Activated naive CD4-positive, alpha-beta T cell treated with anti-CD3 and anti-CD28 coated beads, Interleukin-2, amount 10 ng/mL, durations not matched to agents 7 days and 5 days (primary cell): Measurements from ENCODE around the gene PLEKHM3.

Source experiments
- CTCF ChIA-PET: fragments of 350-600 bp; sonication (Branson Sonifier 250); formaldehyde crosslinking; loops from one replicate; lab custom pipeline; 2021; ENCODE audit warnings: antibody characterized with exemption; lab: Charles Lee
- DNase-seq: peaks from one replicate; pipeline ENCODE4 v3.0.0-alpha.2; 2020
- H3K27ac Mint-ChIP-seq: one replicate; pipeline ENCODE4 v1.8.0; 2021; ENCODE audit warnings: mild to moderate bottlenecking, moderate library complexity, mixed read lengths
- H3K27me3 Mint-ChIP-seq: one replicate; pipeline ENCODE4 v1.8.0; 2021; ENCODE audit warnings: mild to moderate bottlenecking, mixed read lengths
- H3K36me3 Mint-ChIP-seq: one replicate; pipeline ENCODE4 v1.8.0; 2021; ENCODE audit warnings: mixed read lengths
- H3K4me1 Mint-ChIP-seq: one replicate; pipeline ENCODE4 v1.8.0; 2021; ENCODE audit warnings: mixed read lengths
- H3K4me3 Mint-ChIP-seq: one replicate; pipeline ENCODE4 v1.8.0; 2021; ENCODE audit warnings: mild to moderate bottlenecking, moderate library complexity, mixed read lengths
- H3K9me3 Mint-ChIP-seq: one replicate; pipeline ENCODE4 v1.8.0; 2021; ENCODE audit warnings: mixed read lengths

PLEKHM3 gene

DNA sequence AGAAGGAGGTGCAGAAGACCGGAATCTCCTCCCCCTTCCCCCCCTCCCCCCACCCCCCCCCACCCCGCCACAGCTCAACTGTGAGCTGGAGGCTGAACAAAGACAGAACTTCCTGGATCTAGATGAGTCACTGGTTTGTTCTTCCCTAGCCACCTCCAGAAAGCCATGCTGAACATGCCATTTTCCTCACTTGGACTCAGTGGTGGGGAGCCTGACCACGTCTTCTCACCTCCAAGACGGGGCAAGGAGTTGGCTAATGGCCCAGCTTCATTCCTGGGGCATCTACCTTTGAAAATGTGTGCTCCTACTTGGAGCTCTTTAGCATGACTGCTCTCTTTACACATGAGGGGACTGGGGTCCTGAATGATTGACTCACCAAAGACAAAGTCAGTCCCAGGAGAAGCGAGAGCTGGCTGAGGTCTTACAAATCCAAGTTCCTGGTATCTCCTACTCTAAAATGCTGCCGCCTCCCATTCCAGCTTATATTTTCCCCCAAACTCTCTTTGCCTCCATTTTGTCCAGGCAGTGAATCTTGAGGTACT, 233.0 kb downstream of the PLEKHM3 start:
- no peak for DNase-seq
- H3K36me3 Mint-ChIP-seq: no peaks in the 10 kb centered on the region
- peaks cover 5% of the 10 kb centered on the region for H3K4me1 Mint-ChIP-seq
- no peak overlapping the region for H3K27ac Mint-ChIP-seq
- no peak overlapping the region for H3K4me3 Mint-ChIP-seq
- CTCF ChIA-PET: interaction anchor here (0.8 to 1.2 kb wide), 2 partner anchors 46 to 648 kb away, joined by 3 to 5 read pairs; no protein-coding TSS in a partner anchor
- peaks cover 12% of the 10 kb centered on the region for H3K27me3 Mint-ChIP-seq
- no peaks in the 10 kb centered on the region for H3K9me3 Mint-ChIP-seq

DNA sequence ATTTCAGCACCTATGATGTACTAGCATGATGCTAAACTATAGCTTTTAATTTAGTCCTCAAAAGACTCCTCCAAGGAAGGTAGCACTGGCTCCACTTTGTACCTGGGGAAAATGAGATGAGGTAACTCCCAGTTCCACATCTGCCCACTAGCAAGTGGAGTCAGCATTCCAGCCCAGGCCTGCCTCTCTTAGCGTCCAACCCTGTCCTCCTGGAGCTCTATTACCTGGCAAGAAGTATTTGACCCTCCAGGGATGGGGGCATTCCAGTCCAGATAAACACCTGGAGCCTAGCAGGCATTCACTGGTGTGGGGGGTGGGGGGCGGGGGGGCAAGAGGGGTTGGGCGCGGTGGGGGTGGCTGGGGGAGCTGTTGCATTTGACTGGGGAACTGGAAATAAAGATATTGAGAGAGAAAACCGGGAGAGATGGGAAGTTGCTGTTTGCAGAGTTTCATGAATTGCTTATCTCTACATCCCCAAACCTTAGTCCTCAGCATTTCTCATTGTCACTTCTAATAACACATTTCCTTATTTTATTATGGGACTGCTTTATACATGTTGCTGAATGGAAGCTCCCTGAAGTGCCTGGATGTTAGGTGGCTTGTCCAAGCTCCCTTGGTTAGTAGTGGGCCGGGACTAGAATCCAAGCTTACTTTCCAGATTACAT, 233.6 kb downstream of the PLEKHM3 start:
- H3K9me3 Mint-ChIP-seq: no peaks in the 10 kb centered on the region
- H3K27ac Mint-ChIP-seq: no peak overlapping the region
- H3K36me3 Mint-ChIP-seq: no peaks in the 10 kb centered on the region
- CTCF ChIA-PET: interaction anchor here (0.8 to 1.5 kb wide), 3 partner anchors 46 to 648 kb away, joined by 3 to 5 read pairs (median 3); no protein-coding TSS in a partner anchor
- no peak overlapping the region for H3K4me3 Mint-ChIP-seq
- H3K27me3 Mint-ChIP-seq: peaks cover 12% of the 10 kb centered on the region
- no peak for DNase-seq
- H3K4me1 Mint-ChIP-seq: peaks cover 5% of the 10 kb centered on the region

DNA sequence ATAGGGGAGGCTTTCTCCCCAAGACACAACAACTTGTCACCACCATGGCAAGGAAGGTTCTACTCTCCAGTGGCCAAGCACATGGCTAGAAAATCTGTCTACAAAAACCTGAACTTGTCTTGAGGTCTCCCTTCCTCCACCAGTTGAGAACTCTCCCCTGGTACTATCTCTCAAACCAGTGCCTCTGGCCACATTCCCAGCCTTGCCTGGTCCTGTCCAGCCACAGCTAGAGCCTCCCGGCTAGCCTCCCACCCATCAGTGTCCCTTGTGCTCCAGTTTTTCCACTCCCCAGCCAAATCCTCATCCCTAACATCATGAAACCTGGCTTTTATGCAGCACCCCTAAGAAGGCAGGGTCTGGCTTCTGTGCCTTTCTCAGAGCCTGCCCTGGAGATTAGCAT, 234.4 kb downstream of the PLEKHM3 start:
- H3K36me3 Mint-ChIP-seq: no peaks in the 10 kb centered on the region
- peaks cover 12% of the 10 kb centered on the region for H3K27me3 Mint-ChIP-seq
- no peak for DNase-seq
- H3K9me3 Mint-ChIP-seq: no peaks in the 10 kb centered on the region
- no peak overlapping the region for H3K4me3 Mint-ChIP-seq
- H3K4me1 Mint-ChIP-seq: peaks cover 5% of the 10 kb centered on the region
- CTCF ChIA-PET: interaction anchor here (1.5 kb wide), 1 partner anchor 250 kb away, joined by 3 read pairs; no protein-coding TSS in a partner anchor
- H3K27ac Mint-ChIP-seq: no peak overlapping the region

DNA sequence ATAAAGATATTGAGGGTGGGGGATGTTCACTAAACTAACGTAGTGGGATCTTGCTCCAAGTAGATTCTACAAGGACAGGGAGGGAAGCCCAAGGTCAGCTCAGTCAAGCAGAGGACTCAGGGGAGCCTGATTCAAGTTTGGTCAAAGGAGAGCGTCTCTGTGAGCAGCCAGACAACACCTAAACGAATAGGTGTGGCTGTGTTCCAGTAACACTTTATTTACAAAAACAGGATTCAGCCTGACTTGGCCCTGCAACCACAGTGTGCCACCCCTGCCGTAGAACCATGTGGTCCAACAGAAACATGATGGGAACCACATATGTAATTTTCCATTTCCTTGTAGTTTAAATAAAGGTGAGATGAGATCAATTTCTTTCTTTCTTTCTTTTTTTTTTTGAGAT, 237.5 kb downstream of the PLEKHM3 start:
- H3K27ac Mint-ChIP-seq: no peak overlapping the region
- H3K27me3 Mint-ChIP-seq: peaks cover 6% of the 10 kb centered on the region
- H3K4me3 Mint-ChIP-seq: no peak overlapping the region
- CTCF ChIA-PET: no interaction called here
- peaks cover 5% of the 10 kb centered on the region for H3K4me1 Mint-ChIP-seq
- H3K36me3 Mint-ChIP-seq: no peaks in the 10 kb centered on the region
- DNase-seq: no peak
- no peaks in the 10 kb centered on the region for H3K9me3 Mint-ChIP-seq

DNA sequence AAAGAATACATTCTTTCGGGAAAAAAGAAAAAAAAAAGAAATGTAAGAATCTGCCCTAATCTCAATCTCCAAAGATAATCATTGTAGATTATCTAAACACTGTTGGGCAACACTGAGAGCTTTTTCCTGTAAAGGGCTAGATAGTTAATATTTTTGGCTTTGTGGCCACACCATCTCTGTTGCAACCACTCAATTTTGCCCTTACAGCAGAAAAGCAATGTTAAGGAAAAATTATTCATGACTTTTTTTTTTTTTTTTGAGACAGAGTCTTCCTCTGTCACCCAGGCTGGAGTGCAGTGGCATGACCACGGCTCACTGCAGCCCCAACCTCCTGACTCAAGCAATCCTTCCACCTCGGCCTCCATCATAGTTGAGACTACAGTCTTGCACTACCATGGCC, 238.3 kb downstream of the PLEKHM3 start:
- Mint-ChIP-seq H3K27me3 (peaks cover 10% of the 10 kb centered on the region), H3K4me1 (no peaks in the 10 kb centered on the region), H3K36me3 (no peaks in the 10 kb centered on the region), H3K27ac (no peak overlapping the region), H3K4me3 (no peak overlapping the region), H3K9me3 (no peaks in the 10 kb centered on the region)
- CTCF ChIA-PET: interaction anchor here (1.1 kb wide), 1 partner anchor 254 kb away, joined by 4 read pairs; no protein-coding TSS in a partner anchor
- DNase-seq: no peak

DNA sequence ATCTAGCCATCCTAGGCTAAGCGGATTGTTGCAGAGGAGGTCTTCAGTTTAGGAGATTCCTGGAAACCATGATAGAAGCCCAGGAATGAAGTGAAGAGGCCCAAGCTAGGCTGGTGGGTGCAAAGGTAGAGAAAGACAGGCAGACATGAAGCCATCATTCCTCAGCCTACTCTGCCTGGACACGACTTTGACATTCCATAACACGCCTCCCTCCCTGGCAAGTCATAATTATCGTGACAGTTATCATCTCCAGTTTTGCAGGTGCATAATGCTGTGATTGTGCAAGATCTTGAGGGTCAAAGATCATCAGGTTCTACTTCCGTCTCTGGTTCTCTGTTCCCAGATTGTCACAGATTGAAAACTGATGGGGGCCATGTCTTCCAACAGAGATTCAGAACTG, 240.4 kb downstream of the PLEKHM3 start:
- Mint-ChIP-seq H3K9me3 (no peaks in the 10 kb centered on the region), H3K4me1 (no peaks in the 10 kb centered on the region), H3K36me3 (no peaks in the 10 kb centered on the region), H3K27ac (no peak overlapping the region), H3K4me3 (no peak overlapping the region), H3K27me3 (peaks cover 10% of the 10 kb centered on the region)
- CTCF ChIA-PET: no interaction called here
- DNase-seq: no peak

DNA sequence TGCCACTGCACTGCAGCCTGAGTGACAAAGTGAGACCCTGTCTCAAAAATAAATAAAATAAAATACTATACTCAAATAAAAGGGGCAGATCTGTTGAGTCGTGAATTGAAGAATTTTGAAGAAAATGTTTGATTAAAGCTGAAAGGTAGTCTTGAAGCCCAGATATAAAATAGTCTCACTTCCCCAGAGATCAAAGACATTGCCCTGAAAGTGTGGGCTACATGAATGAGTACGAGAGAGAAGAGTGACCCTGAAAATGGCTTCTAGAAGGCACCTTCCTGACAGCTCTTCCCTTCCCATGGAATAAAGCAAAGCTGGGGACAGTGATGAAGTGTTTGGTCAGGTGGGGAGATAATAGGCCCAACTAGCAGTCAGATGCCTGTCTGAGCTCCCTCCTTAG, 241.8 kb downstream of the PLEKHM3 start:
- H3K36me3 Mint-ChIP-seq: no peaks in the 10 kb centered on the region
- no peaks in the 10 kb centered on the region for H3K4me1 Mint-ChIP-seq
- H3K9me3 Mint-ChIP-seq: no peaks in the 10 kb centered on the region
- no peak overlapping the region for H3K27ac Mint-ChIP-seq
- no peak for DNase-seq
- H3K4me3 Mint-ChIP-seq: no peak overlapping the region
- CTCF ChIA-PET: interaction anchor here (1.1 to 2.1 kb wide), 2 partner anchors 38 to 257 kb away, joined by 4 to 6 read pairs; no protein-coding TSS in a partner anchor
- peaks cover 15% of the 10 kb centered on the region for H3K27me3 Mint-ChIP-seq

DNA sequence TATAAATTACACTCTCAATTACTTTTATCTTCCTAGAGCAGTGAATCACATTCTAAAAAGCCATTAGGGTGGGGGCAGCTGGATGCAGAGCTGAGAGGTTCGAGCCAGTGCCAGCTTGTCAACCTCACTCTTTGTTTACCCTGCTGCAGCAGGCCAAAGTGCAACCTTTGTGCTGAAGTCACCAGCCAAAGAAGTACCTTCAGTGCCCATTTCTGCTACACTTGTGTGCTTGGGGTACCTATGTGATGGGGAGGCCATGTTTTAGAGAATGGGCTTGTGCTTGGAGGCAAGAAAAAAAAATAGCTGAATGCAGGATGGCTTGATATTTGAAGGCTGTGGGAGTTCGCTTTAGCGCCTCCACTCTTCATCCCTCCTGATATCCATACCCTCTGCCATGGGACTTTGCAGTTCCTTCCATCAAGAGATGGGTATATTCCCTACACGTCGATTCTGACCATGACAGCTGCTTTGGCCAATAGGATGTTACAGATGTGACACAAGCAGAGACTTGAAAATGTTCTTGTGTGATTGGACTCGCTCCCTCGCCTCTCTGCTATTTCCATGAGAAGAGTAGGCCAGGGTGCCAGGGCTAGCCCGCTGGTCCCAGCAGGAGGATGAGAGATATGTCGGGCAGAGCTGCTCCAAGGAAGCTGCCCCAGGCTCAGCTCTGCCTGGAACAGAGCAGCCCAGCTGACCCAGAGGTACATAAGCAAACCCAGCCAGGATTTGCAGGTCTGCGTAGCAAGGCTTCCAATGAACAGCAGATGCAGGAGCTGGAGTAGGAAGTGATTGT, 242.9 kb downstream of the PLEKHM3 start:
- no peaks in the 10 kb centered on the region for H3K9me3 Mint-ChIP-seq
- CTCF ChIA-PET: interaction anchor here (0.6 to 2.1 kb wide), 3 partner anchors 36 to 291 kb away, joined by 3 to 6 read pairs (median 4); no protein-coding TSS in a partner anchor
- no peak for DNase-seq
- H3K36me3 Mint-ChIP-seq: no peaks in the 10 kb centered on the region
- H3K4me3 Mint-ChIP-seq: no peak overlapping the region
- H3K27me3 Mint-ChIP-seq: peaks cover 20% of the 10 kb centered on the region
- no peaks in the 10 kb centered on the region for H3K4me1 Mint-ChIP-seq
- H3K27ac Mint-ChIP-seq: no peak overlapping the region

DNA sequence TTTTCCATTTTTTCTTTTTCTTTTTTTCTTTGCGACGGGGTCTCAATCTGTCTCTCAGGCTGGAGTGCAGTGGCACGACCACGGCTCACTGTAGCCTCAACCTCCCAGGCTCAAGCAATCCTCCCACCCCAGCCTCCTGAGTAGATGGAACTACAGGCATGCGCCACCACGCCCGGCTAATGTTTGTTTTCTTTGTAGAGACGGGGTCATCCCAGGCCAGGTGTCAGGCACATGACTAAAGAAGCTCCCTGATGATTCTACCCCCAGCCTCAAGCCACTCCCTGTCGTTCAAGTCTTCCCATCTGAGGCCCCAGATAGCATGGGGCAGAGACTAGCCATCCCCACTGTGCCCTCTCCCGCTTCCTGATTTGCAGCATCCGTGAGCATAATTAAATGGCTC, 245.8 kb downstream of the PLEKHM3 start:
- peaks cover 19% of the 10 kb centered on the region for H3K27me3 Mint-ChIP-seq
- H3K9me3 Mint-ChIP-seq: no peaks in the 10 kb centered on the region
- CTCF ChIA-PET: no interaction called here
- no peak overlapping the region for H3K4me3 Mint-ChIP-seq
- peaks cover 3% of the 10 kb centered on the region for H3K4me1 Mint-ChIP-seq
- DNase-seq: no peak
- H3K27ac Mint-ChIP-seq: no peak overlapping the region
- H3K36me3 Mint-ChIP-seq: no peaks in the 10 kb centered on the region

DNA sequence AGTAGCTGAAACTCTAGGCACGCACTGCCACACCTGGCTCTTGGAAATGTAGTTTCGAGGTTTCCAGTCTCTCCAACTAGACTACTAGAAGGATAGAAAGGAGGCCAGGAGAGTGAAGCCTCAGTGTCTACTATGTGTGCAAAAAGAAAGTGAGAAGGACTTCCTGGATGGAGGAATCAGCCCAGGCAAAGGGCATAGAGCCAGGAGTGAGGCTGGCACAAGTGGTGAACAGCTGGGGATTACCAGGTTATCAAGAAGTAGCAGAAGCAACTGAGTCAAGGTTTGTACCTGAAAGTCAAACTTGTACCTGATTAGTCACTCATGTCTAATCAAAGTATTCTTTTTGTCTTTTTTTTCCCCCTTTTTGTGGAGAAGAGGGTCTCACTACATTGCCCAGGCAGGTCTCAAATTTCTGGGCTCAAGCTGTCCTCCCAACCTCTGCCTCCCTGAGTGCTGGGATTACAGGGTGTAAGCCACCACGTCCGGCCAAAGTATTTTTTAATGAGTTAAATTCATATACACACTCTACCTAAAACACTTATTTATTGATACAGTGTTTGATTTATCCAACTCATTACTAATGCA, 246.9 kb downstream of the PLEKHM3 start:
- H3K9me3 Mint-ChIP-seq: no peaks in the 10 kb centered on the region
- H3K36me3 Mint-ChIP-seq: no peaks in the 10 kb centered on the region
- no peak overlapping the region for H3K27ac Mint-ChIP-seq
- peaks cover 3% of the 10 kb centered on the region for H3K4me1 Mint-ChIP-seq
- DNase-seq: no peak
- peaks cover 21% of the 10 kb centered on the region for H3K27me3 Mint-ChIP-seq
- no peak overlapping the region for H3K4me3 Mint-ChIP-seq
- CTCF ChIA-PET: interaction anchor here (1.9 kb wide), 1 partner anchor 262 kb away, joined by 6 read pairs; no protein-coding TSS in a partner anchor

DNA sequence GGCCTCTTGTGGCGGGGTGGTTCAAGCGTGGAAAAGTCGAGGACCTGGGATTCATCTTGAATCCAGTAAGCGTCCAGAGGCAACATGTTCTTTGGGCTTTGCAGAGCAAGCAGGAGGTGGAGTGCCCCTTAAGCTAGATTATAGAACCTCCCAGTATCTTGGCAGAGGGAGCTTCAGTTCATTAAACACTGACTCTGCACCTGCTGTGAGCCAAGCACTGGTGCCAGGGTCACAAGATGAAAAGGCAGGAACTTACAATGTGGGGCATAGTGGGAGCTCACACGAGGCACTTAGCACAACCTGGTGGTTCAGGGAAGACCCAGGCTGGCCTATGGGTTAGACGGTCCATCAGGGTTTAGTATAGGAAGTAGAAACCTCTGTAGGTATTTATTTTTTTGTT, 248.2 kb downstream of the PLEKHM3 start:
- H3K9me3 Mint-ChIP-seq: no peaks in the 10 kb centered on the region
- DNase-seq: no peak
- H3K27me3 Mint-ChIP-seq: peaks cover 28% of the 10 kb centered on the region
- H3K4me1 Mint-ChIP-seq: peaks cover 3% of the 10 kb centered on the region
- H3K36me3 Mint-ChIP-seq: no peaks in the 10 kb centered on the region
- CTCF ChIA-PET: interaction anchor here (1.9 kb wide), 1 partner anchor 263 kb away, joined by 6 read pairs; no protein-coding TSS in a partner anchor
- no peak overlapping the region for H3K4me3 Mint-ChIP-seq
- H3K27ac Mint-ChIP-seq: no peak overlapping the region

DNA sequence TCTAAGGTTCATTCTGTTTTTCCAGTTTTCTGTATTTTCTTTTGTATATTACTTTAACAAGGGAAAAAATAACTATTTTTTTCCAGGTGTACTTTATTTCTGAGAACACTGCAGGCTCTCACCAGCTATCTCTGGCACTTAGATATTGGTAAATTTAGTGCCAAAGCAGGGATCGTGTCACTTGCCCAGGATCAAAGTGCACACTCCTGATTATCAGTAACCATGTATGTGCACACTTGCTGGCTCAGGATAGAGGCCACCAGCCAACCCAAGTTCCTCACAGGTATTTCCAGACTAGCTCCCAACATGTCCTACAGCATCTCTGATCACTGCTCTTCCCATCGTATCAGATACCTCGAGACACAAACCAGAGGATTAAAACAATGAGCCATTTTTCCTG, 249.9 kb downstream of the PLEKHM3 start:
- Mint-ChIP-seq H3K4me3 (no peak overlapping the region), H3K27ac (no peak overlapping the region), H3K4me1 (peaks cover 8% of the 10 kb centered on the region), H3K36me3 (no peaks in the 10 kb centered on the region), H3K27me3 (peaks cover 44% of the 10 kb centered on the region), H3K9me3 (no peaks in the 10 kb centered on the region)
- CTCF ChIA-PET: interaction anchor here (0.6 to 1.5 kb wide), 5 partner anchors 53 to 297 kb away, joined by 3 to 6 read pairs (median 3); no protein-coding TSS in a partner anchor
- no peak for DNase-seq

DNA sequence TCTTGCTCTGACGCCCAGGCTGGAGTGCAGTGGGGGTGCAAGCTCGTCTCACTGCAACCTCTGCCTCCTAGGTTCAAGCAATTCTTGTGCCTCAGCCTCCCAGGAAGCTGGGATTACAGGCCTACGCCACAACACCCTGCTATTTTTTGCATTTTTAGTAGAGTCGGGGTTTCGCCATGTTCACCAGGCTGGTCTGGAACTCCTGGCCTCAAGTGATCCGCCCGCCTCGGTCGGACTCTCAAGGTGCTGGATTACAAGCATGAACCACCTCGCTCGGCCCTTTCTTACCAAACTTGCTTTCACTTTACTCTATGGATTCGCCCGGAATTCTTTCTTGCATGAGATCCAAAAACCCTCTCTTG, 252.5 kb downstream of the PLEKHM3 start:
- CTCF ChIA-PET: no interaction called here
- no peak overlapping the region for H3K4me3 Mint-ChIP-seq

More for the DNA sequence above, 252.5 kb downstream of the PLEKHM3 start:
- Mint-ChIP-seq H3K9me3 (no peaks in the 10 kb centered on the region), H3K4me1 (peaks cover 23% of the 10 kb centered on the region), H3K27me3 (peaks cover 55% of the 10 kb centered on the region), H3K36me3 (no peaks in the 10 kb centered on the region), H3K27ac (no peak overlapping the region)
- DNase-seq: no peak
